ENCODE results near the gene TRAF7.
"Not testable (repeated sequence)": the region's sequence is repeated elsewhere in the genome, so short reads cannot be mapped to it uniquely, and the experiment has no call there.

GRCh38 chr16:2109872-2110271 is 45.7 kb upstream of the TRAF7 start:
- TF ChIP-seq POLR2A, CTCF (IDR thresholded peaks at IDR 0.05): not testable (repeated sequence)
